Measurements from ENCODE around the gene TRAF4. TPM values are rescaled to one million over a fixed set of nuclear protein-coding genes. Genes with fewer than 3 reads are reported as not detected.

The TRAF4 gene
- total and polyA plus RNA-seq, 9 of the 15 experiments (the other 6 are each of a cell fraction or from before 2014, with no cell fraction given), result 2.4 to 147 (median 72.4) TPM

DNA sequence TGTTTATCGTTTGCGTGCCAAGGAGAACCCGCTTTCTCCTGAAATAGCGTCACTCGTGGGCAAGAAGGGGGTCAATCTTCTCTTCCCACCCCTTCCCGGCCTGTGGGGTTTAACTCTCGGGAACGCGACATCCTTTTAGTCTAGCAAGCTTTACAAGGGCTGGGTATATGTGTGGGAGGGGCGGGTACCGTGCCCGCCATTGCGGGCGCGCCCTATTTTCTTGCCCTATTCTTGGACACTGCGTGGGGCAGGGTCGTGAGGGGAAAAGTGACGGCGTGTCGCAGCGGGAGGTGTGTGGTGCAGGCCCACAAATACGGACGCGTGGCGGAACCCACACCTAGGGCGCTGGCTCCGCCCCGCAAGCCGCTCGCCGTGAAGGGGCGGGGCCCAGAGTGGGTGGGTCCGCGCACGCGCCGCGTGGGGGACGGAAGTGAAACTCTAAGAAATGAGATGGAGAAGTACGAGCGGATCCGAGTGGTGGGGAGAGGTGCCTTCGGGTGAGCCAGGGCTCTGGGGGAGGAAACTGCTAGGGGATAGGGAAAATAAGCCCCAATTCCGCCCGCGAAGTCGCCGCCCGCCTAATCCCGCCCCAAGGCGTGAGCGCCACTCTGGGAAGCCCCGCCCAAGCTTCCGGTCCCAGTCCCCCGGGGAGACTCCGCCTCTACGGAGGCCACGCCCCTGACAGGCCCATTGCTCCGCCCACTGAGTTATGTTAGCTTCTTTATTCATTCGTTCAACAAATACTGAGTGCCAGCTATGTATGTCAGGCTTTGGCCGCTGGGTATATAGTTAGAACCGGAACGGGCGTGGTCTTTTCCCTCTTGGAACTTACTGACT lies 15.2 kb upstream of the TRAF4 start, which contains the start of gene NEK8:
Gene NEK8 (plus strand): TSS at position 425 of the 837 bp plus-strand sequence. CDS start 26 bp downstream, at position 451.
- ATAC-seq (peak; percentile 59), DNase-seq (ENCODE audit: extremely low read depth in 1 of 4, low spot score in 3 of 4) (peak; percentile 98 to 99 (median 98)), FAIRE-seq (peak; percentile 92)
- Histone ChIP-seq H3K36me3 (ENCODE audit: control insufficient read depth, insufficient read depth, low read length) (peaks cover 21% of the 10 kb centered on the region), H4K20me1 (replicated peaks; ENCODE audit: control insufficient read depth, insufficient read depth, low read length) (peaks cover 17% of the 10 kb centered on the region), H3K27me3 (ENCODE audit: control insufficient read depth in 2 of 2, insufficient read depth in 2 of 2, low read length in 2 of 2) (no peaks in the 10 kb centered on the region), H3K4me2 (ENCODE audit: insufficient read depth, low read length) (peak within 1 kb of the TSS; percentile 100), H3K4me1 (replicated peaks in 1 of 2; ENCODE audit: control insufficient read depth in 2 of 2, insufficient read depth in 2 of 2, low read length in 2 of 2) (peaks cover 36 to 60% of the 10 kb centered on the region in 2 experiments), H3K27ac (ENCODE audit: extremely low read depth, low read depth, low read length) (peak within 1 kb of the TSS; percentile 97), H3K9me3 (replicated peaks; ENCODE audit: control insufficient read depth, insufficient read depth, low read depth, low read length) (no peaks in the 10 kb centered on the region), H2AFZ (ENCODE audit: low read depth, low read length) (peak within 1 kb of the TSS; percentile 96), H3K9me1 (ENCODE audit: control insufficient read depth, insufficient read depth, low read length) (no peaks in the 10 kb centered on the region), H3K79me2 (ENCODE audit: control insufficient read depth, insufficient read depth, low read length) (peaks cover 35% of the 10 kb centered on the region), H3K4me3 (peak within 1 kb of the TSS; percentile 83), H3K9ac (ENCODE audit: insufficient read depth in 1 of 2, low read depth in 2 of 2, low read length in 2 of 2) (peak within 1 kb of the TSS; percentile 94 to 95)
- 2% methylated on average over 58 of the region's 64 CpGs for WGBS (ENCODE audit: insufficient coverage, low coverage, missing lambda C conversion rate)
- ChIA-PET POLR2A (interaction anchor here (0.6 to 11.1 kb wide), 17 partner anchors 9 to 232 kb away, joined by 3 to 367 read pairs (median 3); partner anchors contain the start of genes BLTP2, ERAL1, FLOT2 and RPL23A), CTCF (ENCODE audit: low intra/inter-chr PET ratio) (interaction anchor here (2.9 to 3.9 kb wide), 2 partner anchors 16 to 21 kb away, joined by 14 to 117 read pairs; no protein-coding TSS in a partner anchor)
- in situ Hi-C loops (cut with MboI) (no loop called here), intact Hi-C loops (cut with micrococcal nuclease) (loop anchor here (5.0 to 10.0 kb wide), 5 partner anchors 84 to 386 kb away; partner anchors contain the start of gene SPAG5)
- BruUV-seq (replicated peaks), result no TSS peak
- TF ChIP-seq KDM5B (IDR thresholded peaks at IDR 0.05; ENCODE audit: insufficient replicate concordance, low read depth, low read length), result peak; percentile 82
- no peak for TF ChIP-seq COPS2 (conservative IDR thresholded peaks at IDR 0.05)
- TF ChIP-seq, protein P1, sequence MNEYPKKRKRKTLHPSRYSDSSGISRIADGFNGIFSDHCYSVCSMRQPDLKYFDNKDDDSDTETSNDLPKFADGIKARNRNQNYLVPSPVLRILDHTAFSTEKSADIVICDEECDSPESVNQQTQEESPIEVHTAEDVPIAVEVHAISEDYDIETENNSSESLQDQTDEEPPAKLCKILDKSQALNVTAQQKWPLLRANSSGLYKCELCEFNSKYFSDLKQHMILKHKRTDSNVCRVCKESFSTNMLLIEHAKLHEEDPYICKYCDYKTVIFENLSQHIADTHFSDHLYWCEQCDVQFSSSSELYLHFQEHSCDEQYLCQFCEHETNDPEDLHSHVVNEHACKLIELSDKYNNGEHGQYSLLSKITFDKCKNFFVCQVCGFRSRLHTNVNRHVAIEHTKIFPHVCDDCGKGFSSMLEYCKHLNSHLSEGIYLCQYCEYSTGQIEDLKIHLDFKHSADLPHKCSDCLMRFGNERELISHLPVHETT (CRISPR knock-in tag; conservative IDR thresholded peaks at IDR 0.05 in 1 of 2, IDR thresholded peaks at IDR 0.05 in 1 of 2), result peak in 1 of 2 experiments; percentile 53; a peak in 2 of 4 replicates
- peak; percentile 74; the same call in 1 of the 2 replicates for TF ChIP-seq KDM2B (CRISPR knock-in tag; IDR thresholded peaks at IDR 0.05)
- no peak for TF ChIP-seq ZNF436 (CRISPR knock-in tag; IDR thresholded peaks at IDR 0.05)
- TF ChIP-seq, protein P2, sequence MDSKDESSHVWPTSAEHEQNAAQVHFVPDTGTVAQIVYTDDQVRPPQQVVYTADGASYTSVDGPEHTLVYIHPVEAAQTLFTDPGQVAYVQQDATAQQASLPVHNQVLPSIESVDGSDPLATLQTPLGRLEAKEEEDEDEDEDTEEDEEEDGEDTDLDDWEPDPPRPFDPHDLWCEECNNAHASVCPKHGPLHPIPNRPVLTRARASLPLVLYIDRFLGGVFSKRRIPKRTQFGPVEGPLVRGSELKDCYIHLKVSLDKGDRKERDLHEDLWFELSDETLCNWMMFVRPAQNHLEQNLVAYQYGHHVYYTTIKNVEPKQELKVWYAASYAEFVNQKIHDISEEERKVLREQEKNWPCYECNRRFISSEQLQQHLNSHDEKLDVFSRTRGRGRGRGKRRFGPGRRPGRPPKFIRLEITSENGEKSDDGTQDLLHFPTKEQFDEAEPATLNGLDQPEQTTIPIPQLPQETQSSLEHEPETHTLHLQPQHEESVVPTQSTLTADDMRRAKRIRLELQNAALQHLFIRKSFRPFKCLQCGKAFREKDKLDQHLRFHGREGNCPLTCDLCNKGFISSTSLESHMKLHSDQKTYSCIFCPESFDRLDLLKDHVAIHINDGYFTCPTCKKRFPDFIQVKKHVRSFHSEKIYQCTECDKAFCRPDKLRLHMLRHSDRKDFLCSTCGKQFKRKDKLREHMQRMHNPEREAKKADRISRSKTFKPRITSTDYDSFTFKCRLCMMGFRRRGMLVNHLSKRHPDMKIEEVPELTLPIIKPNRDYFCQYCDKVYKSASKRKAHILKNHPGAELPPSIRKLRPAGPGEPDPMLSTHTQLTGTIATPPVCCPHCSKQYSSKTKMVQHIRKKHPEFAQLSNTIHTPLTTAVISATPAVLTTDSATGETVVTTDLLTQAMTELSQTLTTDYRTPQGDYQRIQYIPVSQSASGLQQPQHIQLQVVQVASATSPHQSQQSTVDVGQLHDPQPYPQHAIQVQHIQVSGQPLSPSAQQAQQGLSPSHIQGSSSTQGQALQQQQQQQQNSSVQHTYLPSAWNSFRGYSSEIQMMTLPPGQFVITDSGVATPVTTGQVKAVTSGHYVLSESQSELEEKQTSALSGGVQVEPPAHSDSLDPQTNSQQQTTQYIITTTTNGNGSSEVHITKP (IDR thresholded peaks at IDR 0.05; ENCODE audit: partially characterized antibody), result no peak
- TF ChIP-seq TAF7 (tag; IDR thresholded peaks at IDR 0.05), result no peak
- no peak for TF ChIP-seq ZNF3 (CRISPR knock-in tag; IDR thresholded peaks at IDR 0.05)
- TF ChIP-seq, protein P3, sequence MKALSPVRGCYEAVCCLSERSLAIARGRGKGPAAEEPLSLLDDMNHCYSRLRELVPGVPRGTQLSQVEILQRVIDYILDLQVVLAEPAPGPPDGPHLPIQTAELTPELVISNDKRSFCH (CRISPR knock-in tag; IDR thresholded peaks at IDR 0.05), result no peak
- TF ChIP-seq, protein P3 (tag; IDR thresholded peaks at IDR 0.05), result no peak
- TF ChIP-seq ZFX (CRISPR knock-in tag; IDR thresholded peaks at IDR 0.05), result peak; percentile 73
- no peak for TF ChIP-seq SMAD3 (CRISPR knock-in tag; conservative IDR thresholded peaks at IDR 0.05)
- TF ChIP-seq, protein P4, sequence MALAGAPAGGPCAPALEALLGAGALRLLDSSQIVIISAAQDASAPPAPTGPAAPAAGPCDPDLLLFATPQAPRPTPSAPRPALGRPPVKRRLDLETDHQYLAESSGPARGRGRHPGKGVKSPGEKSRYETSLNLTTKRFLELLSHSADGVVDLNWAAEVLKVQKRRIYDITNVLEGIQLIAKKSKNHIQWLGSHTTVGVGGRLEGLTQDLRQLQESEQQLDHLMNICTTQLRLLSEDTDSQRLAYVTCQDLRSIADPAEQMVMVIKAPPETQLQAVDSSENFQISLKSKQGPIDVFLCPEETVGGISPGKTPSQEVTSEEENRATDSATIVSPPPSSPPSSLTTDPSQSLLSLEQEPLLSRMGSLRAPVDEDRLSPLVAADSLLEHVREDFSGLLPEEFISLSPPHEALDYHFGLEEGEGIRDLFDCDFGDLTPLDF (CRISPR knock-in tag; IDR thresholded peaks at IDR 0.05), result 0 out of 2 replicates have a peak, but pooled peaks have one; percentile 26

Measured in K562 (cell line).